Left lung (tissue), 14 donors: ENCODE data around the gene CHMP4A. TPM values are rescaled to one million over a fixed set of nuclear protein-coding genes. Genes with fewer than 3 reads are reported as not detected.

Source experiments
- ATAC-seq: fragments of 200-7000 bp; cut with Tn5 transposase; one replicate; pipeline ENCODE4 v1.9.1; 2020; ENCODE audit warnings: moderate library complexity
- DNase-seq, 4 donors: peaks; one replicate each; pipeline ENCODE4 v3.0.0-alpha.2; 2013 to 2020
- H3K27ac ChIP-seq, 2 donors: fragments of 200-600 bp; sonication (generic) in 1 of 2; one replicate each; pipeline versions ENCODE4 v1.5.0 to v1.8.0; 2020 to 2021
- H3K27me3 ChIP-seq, 2 donors: fragments of 200-600 bp; sonication (generic) in 1 of 2; one replicate each; pipeline versions ENCODE4 v1.5.0 to v1.8.0; 2020 to 2021
- H3K36me3 ChIP-seq, 2 donors: fragments of 200-600 bp; sonication (generic) in 1 of 2; one replicate each; pipeline versions ENCODE4 v1.5.0 to v1.8.0; 2020 to 2021
- H3K4me1 ChIP-seq, 2 donors: fragments of 200-600 bp; one replicate each; pipeline ENCODE4 v1.8.0; 2021
- H3K4me3 ChIP-seq, 2 donors: fragments of 200-600 bp; sonication (generic) in 1 of 2; one replicate each; pipeline versions ENCODE4 v1.5.0 to v1.8.0; 2020 to 2021; ENCODE audit warnings: mild to moderate bottlenecking in 1 of 2
- H3K9me3 ChIP-seq, 2 donors: fragments of 200-600 bp; sonication (generic) in 1 of 2; one replicate each; pipeline versions ENCODE4 v1.5.0 to v1.8.0; 2020 to 2021
- intact Hi-C, 2 donors: fragments of 100-400 bp; cut with DNase I; formaldehyde crosslinking; loops; one replicate each; pipeline versions ENCODE4 v1.11.2 to v1.14.2; 2022
- long read RNA-seq, 12 donors: library from polyadenylated mRNA in 2 of 12; unstranded in 2 of 12; transcript quantifications; one replicate each; pipeline ENCODE4 v2.0.0 and lab custom pipeline, GENCODE V29; 2019 to 2026
- polyA plus RNA-seq, 6 donors: library from polyadenylated mRNA; unstranded; fragments of 120-200 nt; gene quantifications; one replicate each; pipeline ENCODE4 v1.2.1, GENCODE V29; 2013; ENCODE audit not compliant: insufficient read length in 6 of 6
- total RNA-seq, 2 donors: library from RNA; stranded (reverse); fragmentation: NEBNext Ultra II Directional; extraction: Animal tissue kit (Norgen Biotek cat#: 25700); gene quantifications; one replicate each; pipeline ENCODE4 v1.2.1, GENCODE V29; 2021
- TF ChIP-seq, protein P1 (sequence below), 2 donors: fragments of 200-600 bp; sonication (generic) in 1 of 2; IDR thresholded peaks; one replicate each; pipeline versions ENCODE4 v1.5.0 to v1.8.0; 2021; ENCODE audit warnings: antibody characterized with exemption in 2 of 2
- donor health status: DM: no; HTN: yes; CAD: no.
- donor health status: DM: no; HTN: no; CAD: no.

The CHMP4A gene, protein sequence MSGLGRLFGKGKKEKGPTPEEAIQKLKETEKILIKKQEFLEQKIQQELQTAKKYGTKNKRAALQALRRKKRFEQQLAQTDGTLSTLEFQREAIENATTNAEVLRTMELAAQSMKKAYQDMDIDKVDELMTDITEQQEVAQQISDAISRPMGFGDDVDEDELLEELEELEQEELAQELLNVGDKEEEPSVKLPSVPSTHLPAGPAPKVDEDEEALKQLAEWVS
- total RNA-seq = 10 to 100 TPM; 35.0 to 46.7 TPM
- polyA plus RNA-seq = 10 to 100 TPM; 52.8 to 64.6 (median 58.8) TPM
- long read RNA-seq, donor 1, transcript CHMP4A-201 (6 exons, 1,393 nt) = major isoform, 25 of 33 reads
- long read RNA-seq, donor 1, partial matches to known transcripts = 6 of 33 reads
- long read RNA-seq, donor 1, other reads (novel, unspliced or antisense) = 0 of 33 reads
- long read RNA-seq, donor 2, transcript CHMP4A-201 (6 exons, 1,393 nt) = major isoform, 14 of 21 reads
- long read RNA-seq, donor 2, partial matches to known transcripts = 5 of 21 reads
- long read RNA-seq, donor 2, other reads (novel, unspliced or antisense) = 0 of 21 reads
- long read RNA-seq, donor 3, transcript CHMP4A-201 (6 exons, 1,393 nt) = major isoform, 16 of 18 reads
- long read RNA-seq, donor 3, partial matches to known transcripts = 0 of 18 reads
- long read RNA-seq, donor 3, other reads (novel, unspliced or antisense) = 0 of 18 reads
- long read RNA-seq, donor 4, transcript CHMP4A-201 (6 exons, 1,393 nt) = major isoform, 56 of 61 reads
- long read RNA-seq, donor 4, partial matches to known transcripts = 0 of 61 reads
- long read RNA-seq, donor 4, other reads (novel, unspliced or antisense) = 4 of 61 reads
- long read RNA-seq, donor 5, transcript CHMP4A-201 (6 exons, 1,393 nt) = major isoform, 18 of 29 reads
- long read RNA-seq, donor 5, partial matches to known transcripts = 5 of 29 reads
- long read RNA-seq, donor 5, other reads (novel, unspliced or antisense) = 0 of 29 reads
- long read RNA-seq, donor 6, transcript CHMP4A-201 (6 exons, 1,393 nt) = major isoform, 20 of 29 reads
- long read RNA-seq, donor 6, partial matches to known transcripts = 7 of 29 reads
- long read RNA-seq, donor 6, other reads (novel, unspliced or antisense) = 0 of 29 reads
- long read RNA-seq, donor 7, transcript CHMP4A-201 (6 exons, 1,393 nt) = major isoform, 21 of 24 reads
- long read RNA-seq, donor 7, partial matches to known transcripts = 0 of 24 reads
- long read RNA-seq, donor 7, other reads (novel, unspliced or antisense) = 0 of 24 reads
- long read RNA-seq, donor 8, transcript CHMP4A-201 (6 exons, 1,393 nt) = major isoform, 25 of 26 reads
- long read RNA-seq, donor 8, partial matches to known transcripts = 0 of 26 reads
- long read RNA-seq, donor 8, other reads (novel, unspliced or antisense) = 0 of 26 reads
- long read RNA-seq, donor 9 = 0 reads
- long read RNA-seq, donor 10, transcript CHMP4A-201 (6 exons, 1,393 nt) = major isoform, 68 of 77 reads
- long read RNA-seq, donor 10, partial matches to known transcripts = 0 of 77 reads
- long read RNA-seq, donor 10, other reads (novel, unspliced or antisense) = 7 of 77 reads
- long read RNA-seq, donor 11, transcript CHMP4A-201 (6 exons, 1,393 nt) = major isoform, 12 of 24 reads
- long read RNA-seq, donor 11, partial matches to known transcripts = 7 of 24 reads
- long read RNA-seq, donor 11, other reads (novel, unspliced or antisense) = 0 of 24 reads
- long read RNA-seq, donor 12, transcript CHMP4A-201 (6 exons, 1,393 nt) = major isoform, 18 of 29 reads
- long read RNA-seq, donor 12, partial matches to known transcripts = 8 of 29 reads
- long read RNA-seq, donor 12, other reads (novel, unspliced or antisense) = 0 of 29 reads

DNA sequence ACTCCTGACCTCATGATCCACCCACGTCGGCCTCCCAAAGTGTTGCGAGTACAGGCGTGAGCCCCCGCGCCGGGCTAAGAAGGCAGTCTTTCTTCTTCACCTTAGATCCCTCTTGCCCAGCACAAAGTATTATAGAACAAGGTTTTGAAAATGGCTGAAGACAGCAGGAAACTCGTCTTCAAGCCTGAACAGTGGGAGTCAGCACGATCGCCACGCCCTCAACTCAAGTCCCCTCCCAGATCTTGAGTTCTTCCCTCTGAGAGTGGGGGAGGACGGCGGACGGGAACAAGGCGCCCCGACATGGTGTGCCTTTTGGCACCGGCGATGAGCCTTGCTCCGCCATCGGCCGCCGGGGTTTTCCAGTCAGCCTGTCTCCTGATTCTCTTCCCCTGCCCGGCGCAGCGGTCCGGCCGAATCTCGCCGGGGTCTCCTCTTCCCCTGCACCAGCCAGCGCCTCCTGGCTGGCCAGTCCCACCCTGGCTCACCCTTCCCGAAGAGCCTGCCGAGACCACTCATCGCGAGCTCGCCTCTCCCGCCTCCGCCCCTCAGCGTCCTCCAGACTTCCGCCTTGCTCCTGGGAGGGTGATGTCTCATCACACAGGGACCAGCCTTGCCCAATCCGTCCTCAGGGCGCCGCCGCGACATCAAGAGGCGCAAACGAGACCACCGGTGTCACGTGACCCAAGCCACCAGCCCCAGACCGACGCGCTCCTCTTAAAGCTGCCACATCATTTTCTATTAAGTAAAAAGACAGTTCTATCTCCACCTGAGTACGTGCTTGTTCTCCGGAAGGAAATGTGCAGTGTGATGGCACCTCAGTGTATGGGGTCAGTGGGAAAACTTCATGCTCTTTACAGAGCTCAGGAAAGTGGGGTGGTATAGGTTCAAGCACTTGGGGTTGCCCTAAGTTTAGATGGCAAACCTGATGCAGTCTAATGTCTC lies at the start of gene CHMP4A:
CHMP4A (minus strand) TSS at position 565 of the 942 bp plus-strand sequence; CDS start at position 516, 49 bp downstream.
- peak; percentile 95 to 98 (median 98) for DNase-seq
- H3K27ac ChIP-seq = peak within 1 kb of the TSS; percentile 98 to 100
- H3K36me3 ChIP-seq = peaks cover 0 to 43% of the 10 kb centered on the region in 2 donors
- peaks cover 9 to 45% of the 10 kb centered on the region in 2 donors for H3K4me1 ChIP-seq
- ATAC-seq = peak; percentile 91
- intact Hi-C loops = no loop called here
- no peaks in the 10 kb centered on the region for H3K9me3 ChIP-seq
- no peaks in the 10 kb centered on the region for H3K27me3 ChIP-seq
- peak within 1 kb of the TSS; percentile 64 to 77 for H3K4me3 ChIP-seq
- TF ChIP-seq, protein P1, sequence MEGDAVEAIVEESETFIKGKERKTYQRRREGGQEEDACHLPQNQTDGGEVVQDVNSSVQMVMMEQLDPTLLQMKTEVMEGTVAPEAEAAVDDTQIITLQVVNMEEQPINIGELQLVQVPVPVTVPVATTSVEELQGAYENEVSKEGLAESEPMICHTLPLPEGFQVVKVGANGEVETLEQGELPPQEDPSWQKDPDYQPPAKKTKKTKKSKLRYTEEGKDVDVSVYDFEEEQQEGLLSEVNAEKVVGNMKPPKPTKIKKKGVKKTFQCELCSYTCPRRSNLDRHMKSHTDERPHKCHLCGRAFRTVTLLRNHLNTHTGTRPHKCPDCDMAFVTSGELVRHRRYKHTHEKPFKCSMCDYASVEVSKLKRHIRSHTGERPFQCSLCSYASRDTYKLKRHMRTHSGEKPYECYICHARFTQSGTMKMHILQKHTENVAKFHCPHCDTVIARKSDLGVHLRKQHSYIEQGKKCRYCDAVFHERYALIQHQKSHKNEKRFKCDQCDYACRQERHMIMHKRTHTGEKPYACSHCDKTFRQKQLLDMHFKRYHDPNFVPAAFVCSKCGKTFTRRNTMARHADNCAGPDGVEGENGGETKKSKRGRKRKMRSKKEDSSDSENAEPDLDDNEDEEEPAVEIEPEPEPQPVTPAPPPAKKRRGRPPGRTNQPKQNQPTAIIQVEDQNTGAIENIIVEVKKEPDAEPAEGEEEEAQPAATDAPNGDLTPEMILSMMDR (IDR thresholded peaks at IDR 0.05) = peak in 1 of 2 donors; percentile 15

- H3K27me3 ChIP-seq = no peaks in the 10 kb centered on the region
- TF ChIP-seq, protein P1 (IDR thresholded peaks at IDR 0.05) = no peak
- intact Hi-C loops = no loop called here
- no peaks in the 10 kb centered on the region for H3K9me3 ChIP-seq
- DNase-seq (no peak), ATAC-seq (no peak)
- H3K4me3 ChIP-seq = no peak overlapping the region
- no peaks in the 10 kb centered on the region for H3K4me1 ChIP-seq
- no peak overlapping the region for H3K27ac ChIP-seq
- H3K36me3 ChIP-seq = peaks cover 0 to 25% of the 10 kb centered on the region in 2 donors
Observed at GRCh38 chr14:24261969-24262327, 48.7 kb upstream of the CHMP4A start.

DNA sequence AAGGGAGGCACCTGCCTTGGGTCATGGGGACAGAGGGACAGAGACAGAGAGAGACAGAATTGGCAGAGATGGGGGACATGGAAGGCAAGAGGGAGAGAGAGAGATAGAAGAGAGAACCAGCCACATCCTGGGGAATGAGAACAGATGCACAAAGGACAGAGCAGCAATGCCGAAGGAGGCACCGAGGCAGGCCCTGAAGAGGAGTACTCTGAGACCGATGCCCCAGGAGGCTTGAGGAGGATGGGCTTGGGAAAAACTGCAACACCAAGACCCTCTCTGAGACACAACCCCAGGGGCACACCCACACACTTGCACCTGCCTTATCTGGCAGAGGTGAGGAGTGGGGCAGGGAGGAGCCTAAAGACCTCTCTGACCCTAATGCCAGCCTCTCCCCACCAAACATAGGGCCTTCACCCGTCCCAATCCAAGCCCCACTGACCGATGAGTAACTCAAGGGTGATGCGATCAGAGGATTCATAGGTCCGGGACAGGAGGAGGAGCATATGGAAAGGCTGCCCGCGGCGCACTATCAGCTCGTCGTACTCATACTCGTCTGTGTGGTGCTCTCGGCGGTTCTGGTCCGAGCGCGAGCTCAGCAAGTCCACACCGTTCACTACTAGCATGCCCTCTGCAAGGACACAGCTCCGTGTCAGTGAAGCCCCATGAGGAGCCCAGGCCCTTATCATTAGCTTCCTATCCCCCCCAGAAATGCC lies 48.1 kb upstream of the CHMP4A start:
- no peaks in the 10 kb centered on the region for H3K27me3 ChIP-seq
- intact Hi-C loops = no loop called here
- no peaks in the 10 kb centered on the region for H3K9me3 ChIP-seq
- no peak for ATAC-seq
- H3K36me3 ChIP-seq = peaks cover 0 to 19% of the 10 kb centered on the region in 2 donors
- H3K27ac ChIP-seq = no peak overlapping the region
- DNase-seq = no peak
- TF ChIP-seq, protein P1 (IDR thresholded peaks at IDR 0.05) = no peak
- H3K4me3 ChIP-seq = no peak overlapping the region
- H3K4me1 ChIP-seq = no peaks in the 10 kb centered on the region
